Uterus (tissue), 2 donors: ENCODE data around the gene SERPINA4.

ENCODE experiments used
- POLR2A ChIP-seq, 2 donors: fragments of 450-650 bp; IDR thresholded peaks; one replicate each; pipeline ENCODE4 v1.6.1; 2016; ENCODE audit warnings: antibody characterized with exemption in 2 of 2, mild to moderate bottlenecking in 1 of 2, moderate library complexity in 1 of 2
- TF ChIP-seq, protein P1 (sequence below), 4 experiments: fragments of 200-600 bp in 2 of 4; fragments of 450-650 bp in 2 of 4; sonication (generic) in 2 of 4; IDR thresholded peaks; one replicate each; pipeline ENCODE4 v1.5.1; 2016 to 2019; ENCODE audit warnings: antibody characterized with exemption in 4 of 4, mild to moderate bottlenecking in 2 of 4, moderate library complexity in 1 of 4

GRCh38 chr14:94548131-94548998 is 12.9 kb upstream of the SERPINA4 start:
- TF ChIP-seq, protein P1, sequence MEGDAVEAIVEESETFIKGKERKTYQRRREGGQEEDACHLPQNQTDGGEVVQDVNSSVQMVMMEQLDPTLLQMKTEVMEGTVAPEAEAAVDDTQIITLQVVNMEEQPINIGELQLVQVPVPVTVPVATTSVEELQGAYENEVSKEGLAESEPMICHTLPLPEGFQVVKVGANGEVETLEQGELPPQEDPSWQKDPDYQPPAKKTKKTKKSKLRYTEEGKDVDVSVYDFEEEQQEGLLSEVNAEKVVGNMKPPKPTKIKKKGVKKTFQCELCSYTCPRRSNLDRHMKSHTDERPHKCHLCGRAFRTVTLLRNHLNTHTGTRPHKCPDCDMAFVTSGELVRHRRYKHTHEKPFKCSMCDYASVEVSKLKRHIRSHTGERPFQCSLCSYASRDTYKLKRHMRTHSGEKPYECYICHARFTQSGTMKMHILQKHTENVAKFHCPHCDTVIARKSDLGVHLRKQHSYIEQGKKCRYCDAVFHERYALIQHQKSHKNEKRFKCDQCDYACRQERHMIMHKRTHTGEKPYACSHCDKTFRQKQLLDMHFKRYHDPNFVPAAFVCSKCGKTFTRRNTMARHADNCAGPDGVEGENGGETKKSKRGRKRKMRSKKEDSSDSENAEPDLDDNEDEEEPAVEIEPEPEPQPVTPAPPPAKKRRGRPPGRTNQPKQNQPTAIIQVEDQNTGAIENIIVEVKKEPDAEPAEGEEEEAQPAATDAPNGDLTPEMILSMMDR (IDR thresholded peaks at IDR 0.05), result no peak
- TF ChIP-seq POLR2A (IDR thresholded peaks at IDR 0.05), result no peak
